Left forelimb (tissue), 1 donor: ENCODE results near the gene ZNF516.
"Not testable (repeated sequence)": the region's sequence is repeated elsewhere in the genome, so short reads cannot be mapped to it uniquely, and the experiment has no call there.

Experiments
- DNase-seq: peaks from one replicate; pipeline ENCODE4 v3.0.0-alpha.2; 2018; ENCODE audit warnings: low spot score

ZNF516 gene

DNA sequence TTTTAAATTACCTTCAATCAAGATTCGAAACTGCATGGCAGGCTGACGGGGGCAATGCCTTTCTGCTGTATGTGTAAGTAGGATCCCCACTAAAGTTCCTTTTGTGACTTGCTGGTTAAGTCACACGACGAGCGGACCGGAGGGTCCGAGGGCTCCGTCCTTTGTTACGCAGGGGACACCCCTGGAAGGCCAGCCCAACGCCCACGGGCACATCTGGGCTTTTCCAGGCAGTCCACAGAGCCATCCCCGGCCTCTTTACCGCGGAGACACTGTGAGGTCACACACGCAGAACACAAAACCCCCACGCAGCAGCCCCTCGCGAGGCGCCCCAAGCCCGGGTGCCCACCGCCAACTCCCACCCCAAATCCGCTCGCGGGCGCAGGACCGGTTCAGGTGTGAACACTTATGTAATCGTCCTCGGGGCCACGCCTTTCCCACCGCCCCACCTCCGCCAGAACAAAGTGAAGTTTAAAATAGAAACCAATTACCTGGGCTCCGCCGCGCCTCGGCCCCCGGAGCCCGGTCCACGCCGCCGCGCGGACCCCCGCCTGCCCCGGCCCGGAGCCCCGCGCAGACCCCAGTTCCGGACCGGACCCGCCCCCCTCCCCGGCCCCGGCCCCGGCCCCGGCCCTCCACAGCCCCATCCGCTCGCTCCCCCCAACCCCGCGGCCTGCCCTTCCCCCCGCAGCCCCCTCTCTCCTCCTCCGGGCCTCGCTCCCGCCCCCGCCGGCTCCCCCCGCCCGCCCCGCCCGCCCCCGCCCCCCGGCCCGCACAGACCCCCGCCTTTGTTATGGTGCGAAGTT, 4.2 kb downstream of the ZNF516 start:
- DNase-seq, result no peak

DNA sequence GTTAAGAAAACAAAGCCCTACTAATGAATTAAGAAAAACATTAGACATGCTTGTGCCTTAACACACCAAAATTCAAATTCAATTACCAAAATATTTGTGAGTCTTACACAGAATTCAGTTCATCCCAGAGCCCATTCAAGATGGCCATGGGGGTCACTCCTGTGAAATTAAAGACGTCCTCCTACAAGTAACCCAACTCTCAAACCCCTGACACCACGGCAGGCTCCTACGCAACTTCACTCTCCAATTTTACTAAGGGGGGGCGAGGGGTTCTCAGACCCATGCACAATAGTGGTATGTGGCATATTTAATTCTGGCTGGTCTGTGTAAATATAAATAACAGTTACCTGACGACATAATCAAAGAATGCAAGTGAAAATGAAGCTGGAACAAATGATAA, 5.0 kb downstream of the ZNF516 start:
- no peak for DNase-seq

DNA sequence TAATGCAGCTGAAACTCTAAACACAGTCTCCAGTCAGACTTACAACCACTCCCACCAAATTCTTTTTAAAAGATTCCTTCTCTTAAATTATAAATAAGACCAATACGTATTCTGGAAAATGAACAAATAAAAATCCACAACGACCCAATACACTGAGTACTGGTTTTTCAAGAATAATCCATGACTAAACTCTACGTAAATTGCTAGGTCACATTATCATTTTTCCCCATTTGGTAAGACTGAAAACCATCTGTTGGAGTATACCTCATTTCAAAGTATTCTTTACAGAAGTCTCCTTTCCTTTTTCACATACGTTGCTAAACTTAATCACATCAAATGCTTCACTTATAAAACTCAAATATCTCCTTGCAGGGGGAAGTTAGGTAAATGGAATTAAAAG, 6.0 kb downstream of the ZNF516 start:
- no peak for DNase-seq

DNA sequence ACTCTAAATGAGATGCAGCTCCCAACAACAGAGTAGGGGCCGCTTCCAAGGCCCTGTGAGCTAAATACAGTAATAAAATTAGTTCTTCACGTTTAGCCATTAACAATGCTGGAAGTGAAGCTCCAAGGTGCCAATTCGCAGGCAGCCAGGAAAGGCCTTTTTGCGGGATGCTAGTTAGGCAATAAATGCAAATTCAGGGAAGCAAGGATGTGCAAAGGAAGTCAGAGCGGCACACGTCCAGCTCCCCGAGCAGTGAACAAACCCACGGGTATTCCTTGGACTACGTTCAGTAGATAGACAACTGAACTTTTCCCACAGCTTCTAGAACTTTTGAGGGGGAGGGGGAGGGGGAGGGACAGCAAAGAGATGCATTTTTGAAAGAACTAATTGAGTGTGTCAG, 6.9 kb downstream of the ZNF516 start:
- DNase-seq, result no peak

DNA sequence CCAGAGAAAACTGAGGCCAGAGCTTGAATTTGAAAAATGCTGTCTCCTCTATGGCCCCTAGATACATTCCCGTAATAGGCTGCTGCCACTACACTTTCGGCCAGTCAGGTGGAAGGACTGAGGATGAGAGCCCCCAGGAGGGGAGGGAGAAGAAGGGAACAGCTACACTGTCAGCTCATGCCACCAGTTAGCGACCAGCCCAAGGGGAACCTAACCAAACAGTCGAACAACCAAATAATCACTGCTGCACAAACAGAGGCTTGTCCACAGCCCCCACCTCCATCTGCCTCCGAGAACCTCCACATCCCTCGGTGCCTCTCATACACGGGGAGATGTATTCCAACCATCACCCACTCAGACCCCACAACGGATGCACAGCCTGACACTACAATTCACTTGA, 7.3 kb downstream of the ZNF516 start:
- DNase-seq, result no peak

DNA sequence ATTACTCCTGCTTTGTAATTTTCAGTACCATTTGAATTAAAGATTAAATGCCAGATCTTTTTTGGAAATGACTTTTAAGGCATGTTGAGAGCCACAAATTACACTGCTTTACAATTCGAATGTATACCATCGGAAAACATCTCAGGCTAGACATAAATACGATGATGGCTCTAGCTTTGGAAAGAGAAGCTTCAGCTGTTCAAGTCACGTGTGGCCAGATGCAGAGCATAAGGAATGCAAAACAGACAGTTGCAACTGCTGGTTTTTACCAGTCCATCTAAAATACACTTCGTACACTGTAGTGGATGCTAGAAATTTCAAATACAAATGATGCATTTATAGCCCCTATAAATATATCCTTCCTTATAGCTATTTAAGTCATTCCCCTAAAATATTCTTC, 8.0 kb downstream of the ZNF516 start:
- DNase-seq, result no peak

DNA sequence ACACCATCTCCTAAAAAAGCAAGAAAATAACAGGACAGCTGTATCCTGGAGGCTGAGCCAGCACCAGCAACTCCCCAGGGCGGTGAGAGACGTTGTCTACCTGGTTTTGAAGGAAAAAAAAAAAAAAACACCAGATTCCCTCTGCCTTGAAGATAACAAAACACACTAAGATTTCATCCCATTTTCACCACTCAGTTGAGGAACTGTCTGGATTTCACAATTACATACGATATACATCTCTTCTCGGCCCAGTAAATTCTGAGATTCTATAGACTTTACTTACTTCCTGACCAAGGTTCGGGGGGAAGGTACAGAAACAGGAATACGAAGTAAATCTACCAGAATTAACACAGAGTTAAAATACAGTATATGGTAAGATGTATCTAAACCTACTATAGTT, 8.5 kb downstream of the ZNF516 start:
- no peak for DNase-seq

DNA sequence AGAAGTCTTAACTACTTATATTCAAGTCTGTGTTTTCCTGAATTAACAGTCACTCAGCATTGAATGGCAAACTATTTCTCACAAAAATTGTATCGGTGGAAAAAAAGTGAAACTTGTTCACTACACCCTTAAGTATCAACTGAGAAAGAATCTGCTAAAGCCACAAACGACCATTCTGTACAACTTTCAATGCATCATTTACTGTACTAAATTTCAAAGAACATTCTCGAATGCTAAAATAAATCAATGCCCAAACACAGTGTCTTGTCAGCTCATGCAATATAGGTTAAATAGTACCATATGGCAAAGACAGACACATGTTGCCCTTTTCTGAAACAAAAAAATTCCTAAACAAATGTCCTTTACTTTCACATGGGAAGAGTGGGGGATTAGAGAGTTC, 9.0 kb downstream of the ZNF516 start:
- no peak for DNase-seq

DNA sequence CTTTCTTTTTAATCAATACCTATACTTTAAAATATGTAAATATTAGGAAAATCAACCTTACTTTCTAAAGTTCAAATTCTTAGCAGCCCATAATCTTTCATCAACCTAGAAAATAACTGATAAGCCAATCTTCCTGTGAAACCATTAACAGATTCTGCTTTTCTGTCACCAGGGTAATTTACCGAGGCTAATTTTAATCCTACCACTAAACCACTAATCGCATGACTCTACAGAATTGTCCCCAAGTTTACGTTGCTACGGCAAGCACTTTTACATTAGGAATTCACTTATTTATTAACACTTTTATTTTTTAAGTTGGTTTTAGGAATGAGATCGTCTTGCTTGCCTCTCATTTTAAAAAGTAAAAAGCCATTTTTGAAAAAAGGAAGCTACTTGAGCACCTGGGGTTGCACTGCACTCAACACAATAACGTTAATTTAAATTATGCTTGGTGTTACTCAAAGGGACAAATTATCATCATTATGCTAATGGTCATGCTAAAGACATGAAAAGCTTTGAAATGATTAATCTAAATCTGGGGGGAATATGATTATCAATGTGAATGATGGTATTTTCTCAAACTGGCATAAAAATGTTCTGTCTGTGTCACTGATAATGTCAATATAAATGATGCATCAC, 10.2 kb downstream of the ZNF516 start:
- DNase-seq, result no peak

DNA sequence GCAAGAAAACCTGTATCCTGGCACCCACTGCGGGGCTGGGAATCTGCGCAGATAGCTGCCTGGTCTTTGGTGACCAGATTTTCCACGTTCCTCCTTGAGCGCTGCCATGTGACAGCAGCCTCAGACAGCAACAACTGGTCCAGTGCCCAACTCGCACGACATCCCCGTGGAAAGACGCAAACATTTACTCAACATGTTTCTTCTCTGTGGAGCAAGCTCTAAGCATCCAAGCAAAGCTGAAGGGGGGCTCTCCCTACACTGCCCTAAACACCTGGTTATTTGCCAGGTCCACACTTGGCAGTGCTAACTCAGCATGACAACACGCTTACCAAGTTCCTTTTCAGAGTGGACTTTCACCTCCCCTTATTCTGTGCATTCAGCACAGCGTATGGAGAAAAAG, 11.3 kb downstream of the ZNF516 start:
- DNase-seq, result no peak

DNA sequence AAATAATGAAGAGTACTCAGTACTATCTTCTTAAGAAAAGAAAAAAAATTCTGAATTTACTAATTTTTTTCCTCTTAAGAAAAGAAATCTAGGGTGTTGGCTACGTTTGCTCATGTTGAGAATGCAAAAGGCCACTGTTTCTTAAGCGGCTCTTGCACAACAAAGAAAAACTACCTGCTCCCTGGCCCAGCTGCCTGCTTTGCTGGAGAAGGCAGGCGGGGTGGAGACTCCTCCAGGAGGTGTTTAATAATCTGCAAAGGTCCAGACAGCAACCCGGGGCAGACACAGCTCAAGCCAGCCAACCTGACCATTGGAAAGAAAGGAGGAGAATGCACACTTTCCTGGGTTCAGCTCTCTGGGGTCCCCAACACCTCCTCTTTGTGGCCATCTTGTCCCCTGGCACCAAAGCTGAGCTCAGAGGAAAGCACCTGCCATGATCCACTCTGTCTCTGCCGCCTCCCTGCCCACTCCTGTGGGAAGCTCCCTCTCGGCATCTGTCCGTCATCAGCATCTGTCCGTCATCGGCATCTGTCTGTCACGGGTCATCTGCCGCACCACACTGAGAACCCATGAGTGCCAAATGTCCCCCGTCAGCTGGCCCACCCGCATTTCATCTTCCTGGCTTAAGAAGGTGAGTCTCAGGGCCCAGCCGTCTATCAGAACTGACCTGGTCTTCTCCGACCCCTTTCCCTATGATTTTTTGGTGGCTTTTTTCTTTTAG, 11.9 kb downstream of the ZNF516 start:
- no peak for DNase-seq

DNA sequence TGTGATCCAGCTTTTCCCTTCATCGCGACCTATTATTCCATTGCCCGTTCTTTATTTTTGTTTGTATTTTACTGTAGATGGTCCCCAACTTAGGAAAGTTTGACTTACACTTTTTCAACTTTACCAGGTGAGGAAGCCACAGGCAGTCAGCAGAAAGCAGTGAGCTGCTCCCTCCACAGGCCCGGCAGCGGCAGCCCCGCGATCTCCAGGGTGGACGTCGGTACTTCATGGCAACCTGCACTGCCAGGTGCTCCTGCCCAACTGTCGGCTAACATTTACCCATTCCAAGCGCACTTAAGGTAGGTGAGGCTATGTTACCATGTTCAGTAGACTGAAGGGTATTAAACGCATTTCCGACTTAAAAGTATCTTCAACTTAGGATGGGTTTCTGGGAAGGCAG, 12.8 kb downstream of the ZNF516 start:
- DNase-seq, result no peak

DNA sequence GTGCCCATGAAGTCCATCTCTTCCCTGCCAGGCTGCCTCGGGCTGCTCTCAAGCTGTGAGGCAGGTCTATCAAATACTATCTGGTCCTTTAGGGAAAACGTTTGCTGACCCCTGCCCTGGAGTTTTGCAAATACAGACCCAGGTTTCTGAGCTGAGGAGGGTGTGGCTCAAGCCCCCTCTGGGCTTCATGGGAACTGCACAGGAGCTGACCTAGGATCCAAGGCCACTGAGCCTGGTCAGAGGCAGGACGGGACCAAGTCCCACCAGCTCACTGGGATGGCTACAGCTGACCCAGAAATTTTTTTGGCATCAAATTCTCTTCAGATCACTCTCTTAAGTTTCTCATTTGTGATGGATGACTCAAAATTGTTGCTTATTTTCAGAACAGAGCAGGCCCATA, 14.1 kb downstream of the ZNF516 start:
- DNase-seq, result no peak

DNA sequence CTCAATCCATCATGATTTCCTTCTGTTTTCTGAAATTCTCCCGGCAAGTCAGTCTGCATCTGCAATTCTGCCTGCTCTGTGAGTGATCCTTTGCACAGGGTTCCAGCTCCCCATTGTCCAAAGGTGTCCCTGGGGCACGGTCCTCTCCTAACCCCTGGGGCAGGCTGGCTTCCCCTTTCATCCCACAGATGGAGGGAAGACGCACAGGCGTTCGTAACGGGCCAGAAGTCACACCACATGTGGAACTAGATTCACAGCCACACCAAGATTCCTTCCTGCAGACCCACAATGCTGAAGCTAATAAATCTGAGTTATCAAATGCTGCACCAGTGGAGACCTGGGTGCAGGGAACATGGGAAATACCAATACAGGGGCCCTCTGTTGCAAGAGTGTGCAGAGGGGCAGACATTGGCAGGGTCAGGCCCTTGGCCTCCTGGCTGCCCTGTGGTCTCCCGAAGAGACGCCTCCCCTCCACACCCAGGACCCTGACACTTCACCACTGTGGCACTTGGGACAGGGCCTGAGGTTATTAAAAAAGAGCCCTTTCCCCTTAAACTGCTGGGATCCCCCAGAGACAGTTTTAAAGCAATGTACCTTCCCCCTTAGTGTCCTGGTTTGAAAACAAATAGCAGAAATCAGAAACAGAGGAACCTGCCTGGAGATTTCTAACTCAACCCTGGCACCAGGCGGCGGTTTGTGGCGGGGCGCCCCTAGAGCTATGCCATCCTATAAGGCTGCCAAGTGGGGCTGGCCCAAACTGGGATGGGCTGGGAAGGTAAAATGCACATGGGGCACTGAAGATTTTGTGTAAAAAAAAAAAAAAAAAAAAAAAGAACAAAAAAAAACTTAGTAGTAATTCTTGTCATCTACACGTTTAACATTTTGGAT, 15.4 kb downstream of the ZNF516 start:
- DNase-seq, result no peak

DNA sequence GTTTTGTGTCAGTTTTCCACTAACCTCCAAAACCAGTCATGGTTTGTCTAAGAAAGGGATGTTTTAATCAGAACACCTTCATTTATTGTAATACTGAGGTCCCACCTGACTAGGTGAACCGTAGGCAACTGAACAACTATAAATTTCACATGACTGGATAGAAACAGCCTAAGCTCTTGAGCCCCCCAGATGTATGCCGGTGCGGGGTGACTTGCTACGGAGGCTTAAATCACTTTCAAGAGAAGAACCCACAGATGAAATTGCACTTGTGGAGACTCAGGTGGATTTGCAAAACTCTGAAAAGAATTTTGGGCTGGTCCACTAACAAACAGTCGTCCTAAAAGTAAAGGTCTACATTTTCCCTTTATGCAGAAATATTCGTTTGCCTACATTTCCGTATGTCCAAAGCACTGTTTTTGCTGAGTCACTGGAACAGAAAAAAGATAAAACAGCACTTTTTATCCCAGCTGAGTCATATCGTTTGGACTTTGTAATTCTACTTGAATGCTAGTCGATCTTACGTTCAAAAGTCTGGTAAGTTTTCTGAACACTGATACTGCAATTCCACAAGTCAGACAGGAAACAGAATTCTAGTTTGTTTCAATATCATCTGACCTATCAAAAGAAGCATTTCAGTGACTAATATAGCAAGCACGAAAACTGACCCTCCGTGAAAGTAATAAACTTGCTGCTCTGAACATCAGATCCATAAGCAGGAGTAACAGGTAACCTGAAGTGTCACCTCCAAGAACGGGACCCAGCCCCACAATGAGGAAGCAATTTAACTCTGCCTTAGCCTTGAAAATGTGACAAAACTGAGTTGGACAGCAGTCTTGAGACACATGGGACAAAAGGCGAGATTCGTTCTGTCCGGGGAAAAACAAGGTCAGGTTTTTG, 18.1 kb downstream of the ZNF516 start:
- DNase-seq, result no peak

DNA sequence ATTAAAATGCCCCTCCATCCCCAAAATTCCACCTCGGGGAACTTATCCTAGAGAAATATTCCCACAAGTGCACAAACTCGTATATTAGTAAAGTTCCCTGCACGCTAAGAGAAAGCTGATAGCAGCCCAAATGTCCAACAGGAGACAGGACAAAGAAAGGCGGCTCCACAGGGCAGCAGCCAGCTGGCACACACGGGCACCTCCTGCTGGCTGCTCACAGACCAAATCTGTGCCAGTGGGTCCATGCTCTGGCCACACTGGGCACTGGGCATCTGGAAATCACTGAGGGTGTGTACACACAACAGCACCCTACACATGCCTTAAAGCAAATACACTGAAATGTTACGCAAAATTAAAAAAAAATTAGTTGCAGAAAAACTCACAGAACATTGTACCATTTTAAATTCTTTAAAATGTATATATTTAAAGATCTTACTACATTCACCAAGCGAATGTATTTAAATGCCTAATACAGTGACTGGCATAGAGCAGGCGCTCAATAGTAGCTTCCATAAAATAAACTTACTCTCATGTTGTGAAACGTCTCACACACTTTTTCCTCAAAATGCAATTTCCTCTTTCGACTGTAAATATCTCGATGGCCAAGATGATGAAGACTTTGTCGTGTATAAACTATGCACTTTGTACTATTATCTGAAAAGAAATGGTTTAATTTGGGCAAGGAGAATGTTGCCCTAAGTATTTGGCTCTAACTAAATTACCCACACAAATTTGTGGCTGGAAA, 19.4 kb downstream of the ZNF516 start:
- DNase-seq, result no peak

DNA sequence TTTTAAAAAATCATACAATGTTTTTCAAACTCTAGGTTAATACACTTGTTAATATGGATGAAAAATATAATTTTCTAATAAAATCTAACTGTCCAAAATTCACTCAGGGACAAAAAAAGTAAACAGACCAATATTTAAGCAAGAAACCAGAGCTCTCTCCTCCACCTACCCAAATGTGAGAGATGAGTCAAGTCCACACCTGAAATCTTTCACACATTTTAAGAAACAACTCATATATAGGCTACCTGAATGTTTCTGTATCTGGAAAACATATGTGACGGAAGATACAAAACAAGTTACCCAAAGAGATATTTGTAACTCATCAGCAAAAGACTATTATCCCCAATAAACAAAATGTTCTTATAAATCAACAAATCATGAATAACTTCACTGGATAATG, 20.2 kb downstream of the ZNF516 start:
- no peak for DNase-seq

DNA sequence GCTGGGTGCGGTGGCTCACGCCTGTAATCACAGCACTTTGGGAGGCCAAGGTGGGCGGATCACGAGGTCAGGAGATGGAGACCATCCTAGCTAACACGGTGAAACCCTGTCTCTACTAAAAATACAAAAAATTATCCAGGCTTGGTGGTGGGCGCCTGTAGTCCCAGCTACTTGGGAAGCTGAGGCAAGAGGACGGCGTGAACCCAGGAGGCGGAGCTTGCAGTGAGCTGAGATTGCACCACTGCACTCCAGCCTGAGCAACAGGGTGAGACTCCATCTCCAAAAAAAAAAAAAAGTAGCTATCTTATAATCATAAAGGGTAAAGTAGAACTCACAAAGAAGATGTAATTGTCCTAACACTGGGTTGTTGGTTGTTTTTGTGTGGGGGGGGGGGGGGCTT, 21.5 kb downstream of the ZNF516 start:
- DNase-seq, result not testable (repeated sequence)

DNA sequence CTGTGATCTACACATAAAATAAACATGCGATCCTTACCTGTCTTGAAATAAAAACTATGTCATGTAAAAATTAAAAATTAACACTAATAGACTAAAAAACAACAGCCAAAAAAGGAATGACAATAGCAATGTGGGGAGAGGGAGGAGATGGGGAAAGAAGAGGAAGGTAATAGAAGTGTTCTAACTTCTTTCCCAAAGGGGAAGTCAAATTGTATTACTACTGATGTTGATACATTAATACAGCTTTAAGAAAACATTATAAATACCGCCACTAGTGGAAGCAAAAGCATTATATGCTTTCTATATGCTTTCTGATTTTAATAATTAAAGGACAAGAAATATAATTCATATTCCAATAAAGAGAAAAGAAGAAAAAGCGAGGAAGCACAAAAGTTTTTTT, 22.2 kb downstream of the ZNF516 start:
- DNase-seq, result no peak

DNA sequence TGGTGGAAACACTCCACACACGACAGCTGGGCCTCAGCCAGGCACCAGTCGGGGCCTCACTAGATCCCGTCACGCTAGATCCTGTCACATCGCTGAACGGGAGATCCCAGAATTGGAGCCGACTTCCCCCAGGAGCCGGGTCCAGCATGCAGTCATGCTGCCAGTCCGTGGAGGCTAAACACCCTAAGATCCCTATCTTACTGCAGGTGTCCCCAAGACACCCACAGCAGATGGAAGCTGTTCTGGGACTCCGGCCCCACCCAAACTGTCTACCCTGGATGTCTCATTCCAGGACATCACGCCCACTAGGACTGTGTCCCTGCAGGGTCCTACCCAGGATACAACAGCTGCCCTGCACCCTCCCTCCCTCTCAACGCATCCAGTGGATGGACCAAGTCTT, 23.4 kb downstream of the ZNF516 start:
- no peak for DNase-seq
